Erythroblast (primary cell): ENCODE measurements around the gene IGF1.
A peak's percentile ranks its signal among the peaks of the same experiment; 100 is the strongest.
"Not testable (repeated sequence)": the region's sequence is repeated elsewhere in the genome, so short reads cannot be mapped to it uniquely, and the experiment has no call there.

Experiments
- DNase-seq, 2 experiments: peaks; one replicate each; lab custom pipeline; 2025; lab: John Stamatoyannopoulos, UW
- GATA1 ChIP-seq: IDR thresholded peaks from 2 replicates; pipeline ENCODE4 v1.6.1; 2011; ENCODE audit warnings: low read depth, mild to moderate bottlenecking, control low read depth, low read length, moderate library complexity
- POLR2A ChIP-seq: IDR thresholded peaks from 2 replicates; pipeline ENCODE4 v1.6.1; 2011; ENCODE audit warnings: mild to moderate bottlenecking, low read length

IGF1 gene

DNA sequence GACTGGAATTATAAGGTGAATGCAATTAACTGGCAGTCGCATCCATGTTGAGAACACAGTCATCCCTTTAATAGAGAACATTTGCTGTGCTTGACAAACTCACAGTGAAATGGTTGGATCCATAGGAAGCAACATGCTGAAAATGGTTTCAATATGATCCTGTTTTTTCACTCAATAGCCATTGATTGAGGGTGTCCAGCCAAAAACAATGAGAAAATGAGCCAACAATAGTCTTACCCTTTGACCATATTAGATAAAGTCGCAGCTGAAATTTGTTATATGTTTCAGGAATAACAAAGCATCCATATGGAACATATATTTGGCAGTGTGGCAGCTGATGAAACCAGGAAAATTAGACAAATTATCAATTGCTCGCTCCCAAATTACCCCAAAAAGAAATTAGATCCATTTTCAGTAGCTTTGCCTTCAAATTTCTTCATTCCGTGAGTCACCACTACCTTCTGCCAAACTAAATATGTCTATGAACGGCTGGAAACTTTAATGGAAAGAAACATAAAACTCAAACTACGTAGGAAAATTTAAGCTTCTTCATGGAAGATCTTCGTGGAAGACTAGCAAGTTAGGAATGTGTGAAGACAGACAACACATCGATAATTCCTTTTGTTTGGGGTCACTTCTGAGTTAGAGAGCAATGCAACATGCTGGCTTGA, 17.4 kb downstream of the IGF1 start:
- no peak for TF ChIP-seq POLR2A
- no peak for TF ChIP-seq GATA1
- DNase-seq, result no peak

DNA sequence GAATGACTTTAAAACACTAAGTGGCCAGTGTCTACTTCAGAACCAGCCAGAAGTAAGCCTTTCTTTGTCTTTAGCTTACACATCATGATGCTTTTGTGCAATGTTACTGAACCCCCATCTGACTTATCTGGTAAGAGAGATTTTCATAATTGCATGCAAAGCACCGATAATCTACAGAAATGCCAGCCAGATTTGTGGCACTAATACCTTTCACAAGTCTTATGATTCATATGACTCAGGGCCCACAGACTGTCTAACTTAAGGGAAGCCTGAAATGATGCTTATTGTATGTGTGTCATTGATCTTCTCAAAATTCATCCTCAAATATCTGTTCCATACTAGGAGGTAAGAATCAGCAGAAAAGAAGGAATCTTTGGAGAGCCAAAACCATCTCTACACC, 18.0 kb downstream of the IGF1 start:
- no peak for DNase-seq
- TF ChIP-seq GATA1, result no peak
- no peak for TF ChIP-seq POLR2A

DNA sequence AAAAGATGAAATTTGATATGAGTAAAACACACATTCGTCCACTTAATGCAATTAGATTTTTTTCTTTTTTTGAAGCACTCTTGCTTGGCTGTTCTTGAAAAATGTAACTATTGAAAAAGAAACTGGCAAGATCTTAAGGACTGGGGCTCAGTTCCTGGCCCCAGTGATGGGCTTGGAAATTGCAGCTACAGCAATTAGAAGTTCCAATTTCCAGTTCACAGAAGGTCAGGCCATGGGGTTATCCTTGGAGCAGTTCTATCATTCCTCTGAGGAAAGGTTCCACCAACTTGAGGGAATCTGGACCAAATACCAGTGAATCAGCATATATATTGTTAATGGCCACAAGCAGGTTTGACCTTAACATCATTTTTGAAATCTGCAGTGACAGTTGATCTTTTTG, 18.9 kb downstream of the IGF1 start:
- TF ChIP-seq GATA1, result no peak
- TF ChIP-seq POLR2A, result no peak
- no peak for DNase-seq

DNA sequence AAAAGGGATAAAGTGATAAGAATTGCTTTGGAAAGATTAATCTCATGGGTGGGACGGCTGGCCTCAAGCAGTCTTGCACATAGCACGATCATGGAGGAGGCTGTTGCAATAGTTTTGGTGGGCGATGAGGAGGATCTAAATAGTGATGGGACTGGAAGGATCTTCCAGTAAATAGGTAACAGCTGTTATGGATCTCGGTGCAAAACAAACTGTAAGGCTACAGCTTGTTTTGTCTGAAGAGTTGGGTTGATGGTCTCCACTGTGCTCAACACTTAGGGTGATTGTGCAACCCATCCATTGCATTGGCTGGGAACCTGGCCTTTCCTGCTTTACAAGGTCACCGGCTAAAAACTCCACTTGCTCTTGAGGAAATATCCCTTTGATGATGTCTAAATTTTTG, 21.0 kb downstream of the IGF1 start:
- DNase-seq, result no peak

DNA sequence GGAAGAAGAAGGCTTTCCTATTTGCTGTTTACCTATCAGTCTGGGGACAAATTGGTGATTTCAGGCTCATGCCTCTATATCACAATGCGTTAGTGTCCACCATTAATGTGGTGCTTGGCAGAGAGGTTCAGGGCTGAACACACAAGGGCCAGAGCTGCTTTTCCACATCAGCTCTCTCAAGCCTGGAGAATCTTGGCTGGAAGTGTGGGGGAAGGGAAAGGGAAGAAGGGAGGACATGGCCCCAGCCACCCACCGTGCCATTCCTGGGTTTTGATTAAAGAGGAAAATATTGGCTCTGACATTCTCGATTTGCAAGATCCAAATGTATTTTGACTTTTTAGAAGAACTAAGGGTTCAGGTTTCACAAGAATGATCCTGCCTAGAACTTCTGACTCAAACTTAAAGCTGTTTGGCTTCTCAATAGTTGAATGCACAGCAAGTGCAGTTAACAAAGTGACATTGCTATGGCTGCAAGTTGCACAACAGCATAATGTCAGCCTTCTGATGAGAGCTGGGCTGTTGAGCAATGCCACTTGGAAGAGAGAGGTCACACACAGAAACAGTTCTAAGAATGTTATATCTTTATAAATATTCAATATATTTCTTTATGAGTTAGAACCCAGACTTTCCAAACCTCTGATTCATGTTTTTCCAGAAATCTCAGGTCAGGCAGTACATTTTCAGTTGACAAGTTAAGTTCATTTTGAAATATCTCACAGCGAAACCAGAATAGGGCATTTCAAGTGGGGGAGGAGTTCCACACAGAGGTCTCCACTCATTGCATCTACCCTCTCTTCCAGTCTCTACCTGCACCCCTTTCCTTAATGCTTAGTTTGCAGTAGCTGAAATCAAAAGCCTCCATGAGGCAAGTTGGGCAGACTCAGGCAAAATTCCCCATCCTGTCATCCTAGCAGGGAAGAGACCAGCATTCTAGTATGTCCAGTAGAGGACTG, 25.3 kb downstream of the IGF1 start:
- TF ChIP-seq GATA1 (no peak), POLR2A (no peak)
- DNase-seq, result no peak

More for the DNA sequence above, 21.0 kb downstream of the IGF1 start:
- TF ChIP-seq POLR2A (no peak), GATA1 (no peak)

DNA sequence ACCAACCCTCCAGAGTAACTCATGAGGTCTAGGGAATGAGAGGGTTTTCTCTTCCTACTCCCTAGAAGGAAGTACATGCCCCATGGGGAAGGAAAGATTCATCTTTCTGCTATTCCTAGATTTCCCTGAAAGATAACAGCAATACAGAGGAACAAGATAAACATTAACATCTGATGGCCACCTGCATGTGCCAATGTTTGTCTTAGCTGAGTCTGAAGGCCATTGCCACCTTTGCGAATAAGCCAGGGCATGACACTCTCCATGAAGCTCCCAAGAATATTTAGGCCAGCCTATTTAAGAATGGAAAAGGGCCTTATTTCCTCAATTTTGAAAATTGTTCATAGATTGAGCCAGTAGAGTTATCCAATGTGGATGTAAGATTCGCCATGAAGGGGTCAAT, 26.0 kb downstream of the IGF1 start:
- TF ChIP-seq GATA1 (no peak), POLR2A (no peak)
- DNase-seq, result no peak

DNA sequence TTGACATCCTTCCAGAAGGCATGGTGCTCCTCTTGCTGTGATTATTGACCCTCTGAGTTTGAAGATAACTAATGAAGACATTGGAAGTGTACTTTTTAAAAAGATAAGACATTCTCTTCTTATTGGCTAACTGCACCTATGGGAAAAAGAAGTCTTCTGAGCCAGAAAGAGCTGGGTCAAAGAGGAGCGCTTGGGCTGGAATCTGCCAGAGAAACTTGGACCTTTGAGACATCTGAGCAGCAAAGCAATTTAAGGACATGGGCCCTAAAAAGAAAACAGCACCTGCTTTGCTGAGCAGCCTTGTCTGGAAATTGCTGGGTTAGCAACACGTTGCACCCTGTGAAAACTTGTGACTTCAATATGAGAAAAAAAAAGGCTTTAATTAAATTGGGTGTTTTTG, 27.8 kb downstream of the IGF1 start:
- DNase-seq, result no peak
- TF ChIP-seq POLR2A (no peak), GATA1 (no peak)

DNA sequence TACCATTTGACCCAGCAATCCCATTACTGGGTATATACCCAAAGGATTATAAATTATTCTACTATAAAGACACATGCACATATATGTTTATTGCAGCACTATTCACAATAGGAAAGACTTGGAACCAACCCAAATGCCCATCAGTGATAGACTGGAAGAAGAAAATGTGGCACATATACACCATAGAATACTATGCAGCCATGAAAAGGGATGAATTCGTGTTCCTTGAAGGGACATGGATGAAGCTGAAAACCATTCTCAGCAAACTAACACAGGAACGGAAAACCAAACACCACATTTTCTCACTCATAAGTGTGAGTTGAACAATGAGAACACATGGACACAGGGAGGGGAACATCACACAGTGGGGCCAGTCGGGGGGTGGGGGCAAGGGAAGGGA, 31.3 kb downstream of the IGF1 start:
- not testable (repeated sequence) for DNase-seq

DNA sequence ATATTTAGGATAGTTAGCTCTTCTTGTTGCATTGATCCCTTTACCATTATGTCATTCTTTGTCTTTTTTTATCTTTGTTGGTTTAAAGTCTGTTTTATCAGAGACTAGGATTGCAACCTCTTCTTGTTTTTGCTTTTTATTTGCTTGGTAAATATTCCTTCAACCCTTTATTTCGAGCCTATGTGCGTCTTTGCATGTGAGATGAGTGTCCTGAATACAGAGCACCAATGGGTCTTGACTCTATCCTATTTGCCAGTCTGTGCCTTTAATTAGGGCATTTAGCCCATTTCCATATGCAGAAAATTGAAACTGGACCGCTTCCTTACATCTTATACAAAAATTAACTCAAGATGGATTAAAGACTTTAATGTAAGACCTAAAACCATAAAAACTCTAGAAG, 32.9 kb downstream of the IGF1 start:
- DNase-seq, result not testable (repeated sequence)

DNA sequence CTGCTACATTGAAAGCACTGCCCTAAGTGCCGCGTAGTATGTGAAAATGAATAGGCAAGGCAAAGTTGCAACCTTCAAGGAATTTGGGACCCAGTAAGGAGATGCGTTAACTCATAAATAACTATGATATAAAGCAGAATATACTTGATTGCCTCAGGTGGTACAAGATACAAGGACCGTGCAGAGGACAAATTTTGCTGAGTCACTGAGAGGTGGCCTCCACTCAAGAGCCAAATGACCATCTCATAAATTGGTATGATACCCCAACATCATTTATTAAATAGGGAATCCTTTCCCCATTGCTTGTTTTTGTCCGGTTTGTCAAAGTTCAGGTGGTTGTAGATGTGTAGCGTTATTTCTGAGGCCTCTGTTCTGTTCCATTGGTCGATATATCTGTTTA, 35.7 kb downstream of the IGF1 start:
- no peak for DNase-seq
- no peak for TF ChIP-seq POLR2A
- no peak for TF ChIP-seq GATA1

DNA sequence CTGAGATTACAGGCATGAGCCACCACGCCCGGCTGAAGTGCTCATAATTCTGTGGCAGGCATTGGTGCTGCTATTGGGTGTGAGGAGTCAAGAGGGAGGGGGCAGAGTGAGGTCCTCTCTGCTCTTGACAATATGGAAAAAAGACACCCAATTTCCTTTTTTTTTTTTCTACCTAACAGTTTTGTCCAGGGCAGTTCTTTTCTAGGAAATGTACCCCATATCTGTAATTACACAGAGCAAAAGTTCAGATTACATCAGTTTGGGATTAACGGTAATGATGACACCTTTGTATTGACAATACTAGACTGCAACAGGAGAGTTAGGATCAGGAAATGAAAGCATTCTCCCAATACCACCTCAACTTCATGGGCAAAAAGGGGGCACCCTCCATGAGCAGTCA, 36.3 kb downstream of the IGF1 start:
- no peak for DNase-seq
- TF ChIP-seq GATA1, result no peak
- no peak for TF ChIP-seq POLR2A

DNA sequence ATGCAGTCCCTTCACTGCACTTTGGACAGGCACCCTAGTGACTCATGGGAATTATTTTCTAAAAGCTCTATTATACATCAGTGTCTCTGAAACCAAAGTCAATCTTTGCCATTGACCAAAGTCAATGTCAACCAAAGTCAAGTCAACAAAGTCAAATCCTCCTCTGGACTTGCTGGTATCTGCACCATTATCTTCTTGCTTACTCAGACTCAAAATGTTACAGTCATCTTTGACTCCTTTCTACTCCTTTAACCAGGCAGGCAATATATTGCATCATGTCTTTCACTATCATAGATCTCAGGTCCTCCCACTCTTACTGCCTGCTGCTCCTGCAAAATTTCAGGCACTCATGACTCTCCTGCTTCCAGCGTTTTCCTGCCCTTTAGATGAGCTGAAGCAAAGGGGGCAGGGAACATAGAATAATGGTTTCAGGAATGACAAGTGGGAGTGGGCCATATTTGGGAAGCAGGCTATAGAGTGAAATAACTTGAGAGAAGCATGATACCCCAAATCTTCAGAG, 39.2 kb downstream of the IGF1 start:
- DNase-seq, result peak in 1 of 2 experiments; percentile 29
- TF ChIP-seq GATA1 (no peak), POLR2A (no peak)

DNA sequence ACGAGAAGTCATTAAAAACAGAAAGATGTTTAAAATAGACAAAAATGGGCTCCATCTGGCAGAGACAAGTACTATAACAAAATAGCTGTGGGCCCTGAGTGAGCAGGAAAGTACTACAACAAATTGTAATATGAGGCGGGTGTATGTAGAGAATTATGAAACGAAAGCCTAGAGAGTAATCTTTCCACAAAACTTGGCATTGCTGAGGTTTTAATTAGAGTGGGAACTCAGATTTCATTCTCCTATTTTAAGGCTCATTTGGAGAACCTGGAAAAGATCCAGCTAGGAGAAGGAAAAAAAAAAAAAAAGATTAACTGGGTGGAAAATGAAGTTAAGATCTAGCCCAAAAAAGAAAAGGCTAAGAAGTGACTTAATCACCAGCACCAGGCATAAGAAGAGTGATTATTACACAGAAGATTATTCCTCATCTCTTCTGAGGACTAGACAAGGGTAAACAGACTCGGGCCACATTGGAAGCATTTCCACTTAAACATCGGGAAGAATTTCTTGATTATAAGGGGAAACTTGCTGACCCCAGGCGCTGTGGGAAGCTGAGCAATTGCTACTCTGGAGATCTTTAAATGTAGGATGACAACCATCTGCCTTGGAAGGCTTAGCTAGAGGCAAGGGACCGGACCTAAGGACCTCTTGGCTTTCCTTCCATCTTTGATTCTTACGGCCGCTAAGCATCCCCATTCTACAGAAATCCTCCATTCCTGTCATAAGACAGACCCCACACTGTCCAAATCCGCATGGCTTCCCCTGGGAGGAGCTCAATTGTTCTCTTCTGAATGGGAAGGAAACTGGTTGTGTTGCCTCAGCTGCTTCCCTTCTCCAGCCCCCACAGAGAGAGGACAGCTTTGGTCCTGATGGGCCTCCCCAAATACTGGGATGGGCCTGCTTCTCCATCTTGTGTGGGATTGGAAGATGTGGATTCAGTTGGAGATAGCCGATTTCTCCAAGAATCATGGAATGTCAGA, 40.6 kb downstream of the IGF1 start:
- no peak for TF ChIP-seq GATA1
- no peak for TF ChIP-seq POLR2A
- no peak for DNase-seq
